Measurements from ENCODE around the gene GZF1.
A peak's percentile ranks its signal among the peaks of the same experiment; 100 is the strongest.

The GZF1 gene

DNA sequence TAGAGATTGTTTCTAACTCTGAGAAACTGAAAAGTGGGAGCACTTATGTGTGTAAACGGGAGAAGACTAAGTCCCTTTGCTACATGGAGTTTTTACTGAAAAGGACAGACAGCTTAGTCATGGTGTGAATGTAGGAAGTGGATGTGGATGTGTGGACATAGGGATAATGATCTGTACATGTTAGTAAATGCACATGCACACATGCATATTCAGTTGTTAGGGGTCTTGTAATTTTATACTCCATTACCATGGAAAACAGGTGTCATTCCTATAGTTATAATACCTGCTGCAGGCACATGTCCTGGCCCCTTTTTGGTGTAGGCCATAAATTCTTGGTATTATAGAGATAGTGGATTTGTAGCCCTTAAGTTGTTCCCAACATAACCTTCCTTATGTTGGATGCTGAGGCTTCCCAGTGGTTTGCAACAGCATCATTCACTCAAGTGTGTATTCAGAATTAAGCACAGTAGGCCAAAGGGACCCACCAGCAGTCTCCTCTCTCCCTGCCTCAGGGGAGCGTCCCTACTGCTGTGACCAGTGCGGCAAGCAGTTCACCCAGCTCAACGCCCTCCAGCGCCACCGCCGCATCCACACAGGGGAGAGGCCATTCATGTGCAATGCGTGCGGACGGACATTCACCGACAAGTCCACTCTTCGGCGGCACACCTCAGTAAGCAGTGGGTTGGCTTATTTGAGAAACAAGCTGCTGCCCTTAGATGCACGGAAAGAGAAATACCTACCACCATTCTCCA lies 7.3 kb downstream of the GZF1 start:
- no peak for DNase-seq (ENCODE audit: low spot score)

DNA sequence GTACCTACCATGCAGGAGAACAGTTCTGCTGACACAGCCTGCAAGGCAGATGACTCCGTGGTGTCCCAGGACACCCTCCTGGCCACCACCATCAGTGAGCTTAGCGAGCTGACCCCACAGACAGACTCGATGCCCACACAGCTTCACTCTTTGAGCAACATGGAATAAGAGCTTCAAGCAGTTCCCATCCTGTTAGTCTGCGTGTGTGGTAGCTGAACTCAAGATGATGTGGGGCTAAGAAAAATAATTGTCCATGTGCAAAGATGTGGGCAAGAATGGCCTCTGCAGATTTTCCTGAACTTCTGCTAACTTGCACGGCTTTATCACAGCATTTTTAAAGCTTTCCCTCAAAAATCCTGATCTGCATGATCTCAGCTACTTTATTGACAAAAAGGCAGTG lies 8.3 kb downstream of the GZF1 start:
- DNase-seq (ENCODE audit: low spot score): no peak

DNA sequence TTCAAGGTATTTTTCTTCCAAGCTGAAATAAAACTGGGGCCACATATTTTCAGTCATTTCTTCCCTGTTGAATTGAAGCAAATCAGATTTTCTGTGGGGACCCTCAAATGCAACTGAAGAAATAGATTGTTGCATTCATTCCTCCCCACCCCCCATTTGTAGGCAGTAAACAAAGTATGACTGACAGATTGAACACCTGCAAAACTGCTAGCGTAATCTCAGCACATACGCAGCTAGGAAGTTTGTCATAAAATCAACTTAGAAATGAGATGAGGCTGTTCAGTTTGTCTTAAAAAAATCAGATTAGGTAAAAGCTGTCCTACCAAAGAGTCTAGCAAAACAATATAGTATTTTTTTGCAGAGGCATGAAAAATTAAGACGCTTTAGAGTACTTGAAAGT lies 8.9 kb downstream of the GZF1 start:
- no peak for DNase-seq (ENCODE audit: low spot score)

DNA sequence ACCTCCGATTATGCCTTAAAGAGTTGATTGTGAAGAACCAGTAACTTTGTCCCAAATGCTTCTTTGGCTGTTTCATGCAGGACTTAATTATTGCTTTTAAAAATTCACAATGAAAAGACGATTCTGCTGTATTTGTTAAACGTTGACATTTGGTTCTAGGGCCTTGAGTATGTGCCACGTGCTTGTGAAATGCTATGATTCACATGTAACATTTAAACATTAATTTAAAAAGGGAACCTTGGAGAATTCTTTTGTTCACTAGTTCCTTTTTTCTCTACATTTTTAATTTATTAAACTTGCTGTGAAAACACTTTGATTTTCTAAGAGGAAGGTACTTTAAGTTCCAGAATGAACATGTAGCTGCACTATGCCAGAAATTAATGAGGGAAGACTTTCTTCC lies 9.5 kb downstream of the GZF1 start:
- no peak for DNase-seq (ENCODE audit: low spot score)

DNA sequence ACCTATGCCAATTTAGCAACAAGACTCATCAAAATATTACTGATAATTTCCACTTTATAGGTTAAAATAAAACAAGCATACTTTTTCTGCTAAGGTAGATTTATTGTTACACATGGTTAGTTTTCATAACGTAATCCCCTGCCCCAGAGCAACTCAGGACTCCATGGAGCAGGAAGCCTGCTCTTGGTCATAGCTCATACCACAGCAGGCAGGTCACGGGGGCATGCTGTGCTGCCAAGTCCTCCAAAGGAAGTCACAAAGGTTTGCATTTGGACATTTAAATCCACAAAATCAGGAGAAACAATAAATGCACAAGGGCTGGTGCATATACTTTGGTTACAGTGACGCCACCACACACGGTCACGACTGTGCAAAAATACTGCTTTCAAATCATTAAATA lies 12.5 kb downstream of the GZF1 start:
- no peak for DNase-seq (ENCODE audit: low spot score)

DNA sequence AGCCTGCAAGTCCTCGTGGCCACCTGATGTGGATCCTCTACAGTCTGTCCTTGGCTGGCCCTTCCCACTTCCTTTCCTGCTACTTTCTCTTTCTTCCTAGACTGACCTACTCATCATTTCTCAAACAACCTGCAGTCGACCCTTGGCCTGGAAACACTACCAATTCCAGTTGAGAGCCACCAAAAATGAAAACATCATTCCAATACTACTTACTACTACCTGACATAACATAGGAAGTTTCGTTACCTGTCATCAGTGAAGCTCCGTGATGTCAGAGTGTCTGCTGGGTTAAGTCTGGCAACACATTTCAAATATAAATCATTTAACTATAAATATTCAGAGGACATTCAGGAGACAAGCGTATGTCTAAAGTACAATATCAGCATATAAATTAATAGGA lies 13.8 kb downstream of the GZF1 start:
- no peak for DNase-seq (ENCODE audit: low spot score)

DNA sequence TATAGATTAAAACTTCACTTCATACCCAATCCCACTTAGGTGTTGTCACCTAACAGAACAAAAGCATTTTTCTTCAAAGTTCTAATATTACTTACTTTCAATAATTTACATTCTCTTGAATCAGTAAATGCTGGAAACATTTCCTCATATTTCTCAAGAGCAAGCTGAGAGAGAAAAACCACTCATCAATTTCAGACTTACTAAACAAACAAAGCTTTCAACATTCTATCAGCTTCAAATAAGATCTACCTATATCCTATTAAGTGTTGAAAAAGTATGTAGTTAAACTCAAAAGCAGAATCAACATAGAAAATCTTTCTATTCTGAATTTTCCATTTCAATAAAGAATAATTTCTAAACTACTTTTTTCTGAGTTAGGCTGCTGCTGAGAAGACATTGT lies 17.8 kb downstream of the GZF1 start:
- DNase-seq (ENCODE audit: low spot score): no peak

DNA sequence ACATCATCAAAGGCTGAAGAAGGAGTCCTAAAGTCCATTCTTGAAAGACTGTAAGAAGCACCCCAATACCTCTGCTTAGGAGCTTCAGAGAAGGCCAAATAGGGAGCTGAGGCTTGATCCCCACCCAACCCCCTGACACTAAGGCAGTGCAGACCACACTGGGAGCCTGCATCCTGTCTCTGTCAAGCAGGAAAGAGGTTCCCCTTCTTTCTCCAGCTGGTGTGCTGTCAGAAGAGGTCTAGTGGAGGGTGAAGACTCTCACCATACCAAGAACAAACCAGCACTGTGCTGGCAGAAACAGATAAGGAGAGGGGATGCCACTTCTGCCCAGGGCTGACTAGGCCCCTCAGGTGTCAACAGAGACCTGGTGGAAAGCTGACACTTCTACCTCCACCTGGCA lies 19.9 kb downstream of the GZF1 start:
- DNase-seq (ENCODE audit: low spot score): no peak

DNA sequence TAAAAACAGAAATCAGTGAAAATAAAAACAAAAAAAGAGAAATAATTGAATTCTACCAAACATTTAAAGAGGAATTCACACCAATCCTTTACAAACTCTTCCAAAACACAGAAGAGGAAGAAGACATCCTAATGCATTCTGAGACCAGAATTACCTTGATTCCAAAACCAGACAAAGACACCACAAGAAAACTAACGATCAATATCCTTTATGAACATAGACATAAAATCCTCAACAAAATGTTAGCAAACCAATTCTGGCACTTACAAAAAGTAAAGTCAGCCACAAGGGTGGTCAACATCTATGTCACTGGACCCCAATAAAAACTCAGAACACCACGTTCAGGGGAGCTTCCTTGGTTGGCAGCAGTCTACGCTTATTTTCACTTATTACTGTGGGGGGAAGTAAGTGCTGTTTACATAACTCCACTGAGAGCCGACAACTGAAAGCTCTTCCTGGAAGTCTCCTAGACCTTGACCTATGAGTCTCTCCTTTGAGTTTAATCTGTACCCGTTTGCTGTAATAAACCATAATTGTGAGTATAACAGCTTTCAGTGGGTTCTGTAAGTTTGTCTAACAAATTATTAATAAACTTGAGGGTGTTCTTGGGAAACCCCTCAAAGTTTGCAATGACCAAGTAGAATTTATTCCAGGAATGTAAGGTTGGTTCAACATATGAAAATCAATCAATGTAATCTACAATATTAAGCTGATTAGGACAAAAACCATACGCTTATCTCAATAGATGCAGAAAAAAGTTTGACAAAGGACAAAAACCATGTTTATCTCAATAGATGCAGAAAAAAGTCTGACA lies 24.5 kb downstream of the GZF1 start:
- no peak for DNase-seq (ENCODE audit: low spot score)

DNA sequence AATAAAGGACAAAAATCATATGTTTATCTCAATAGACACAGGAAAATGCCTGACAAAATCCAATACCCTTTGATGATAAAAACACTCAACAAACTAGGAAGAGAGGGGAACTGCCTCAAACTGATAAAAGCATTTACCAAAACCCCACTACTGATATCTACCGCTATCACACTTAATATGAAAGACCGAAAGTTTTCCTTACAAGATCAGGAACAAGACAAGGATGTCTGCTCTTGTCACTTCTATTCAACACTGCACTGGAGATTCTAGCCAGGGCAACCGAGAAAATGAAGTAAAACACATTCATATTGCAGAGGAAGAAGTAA lies 25.1 kb downstream of the GZF1 start:
- DNase-seq (ENCODE audit: low spot score): no peak

DNA sequence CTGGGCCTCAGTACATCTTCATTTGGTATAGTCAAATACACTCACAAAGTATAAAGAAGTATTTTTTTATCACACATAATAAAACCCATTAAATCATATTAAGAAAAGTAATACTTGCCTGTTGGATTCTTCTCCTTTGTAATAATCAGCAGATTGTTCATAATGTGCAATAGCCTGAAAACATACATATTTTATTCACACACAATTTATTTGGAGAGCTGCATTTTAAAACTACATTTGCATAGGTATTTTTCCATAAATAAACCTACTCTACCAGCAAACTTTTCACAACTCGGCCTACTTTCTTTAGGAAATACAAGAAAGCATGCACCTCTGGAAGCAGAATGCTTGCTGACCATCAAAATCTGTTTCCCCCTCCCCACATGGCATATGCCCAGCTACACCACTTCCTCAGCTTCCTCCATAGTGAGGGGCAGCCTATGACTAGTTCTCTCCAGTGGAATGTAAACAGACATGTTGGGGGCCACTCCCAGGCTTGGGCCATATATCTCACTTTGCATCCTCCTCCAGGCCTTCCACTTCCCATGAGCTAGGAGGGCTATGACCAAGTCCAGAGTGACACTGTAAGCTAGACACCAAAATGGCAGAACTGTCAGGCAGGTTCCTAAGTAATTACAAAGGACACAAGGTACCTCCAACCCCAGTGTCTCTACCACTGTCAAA lies 28.3 kb downstream of the GZF1 start:
- no peak for DNase-seq (ENCODE audit: low spot score)

DNA sequence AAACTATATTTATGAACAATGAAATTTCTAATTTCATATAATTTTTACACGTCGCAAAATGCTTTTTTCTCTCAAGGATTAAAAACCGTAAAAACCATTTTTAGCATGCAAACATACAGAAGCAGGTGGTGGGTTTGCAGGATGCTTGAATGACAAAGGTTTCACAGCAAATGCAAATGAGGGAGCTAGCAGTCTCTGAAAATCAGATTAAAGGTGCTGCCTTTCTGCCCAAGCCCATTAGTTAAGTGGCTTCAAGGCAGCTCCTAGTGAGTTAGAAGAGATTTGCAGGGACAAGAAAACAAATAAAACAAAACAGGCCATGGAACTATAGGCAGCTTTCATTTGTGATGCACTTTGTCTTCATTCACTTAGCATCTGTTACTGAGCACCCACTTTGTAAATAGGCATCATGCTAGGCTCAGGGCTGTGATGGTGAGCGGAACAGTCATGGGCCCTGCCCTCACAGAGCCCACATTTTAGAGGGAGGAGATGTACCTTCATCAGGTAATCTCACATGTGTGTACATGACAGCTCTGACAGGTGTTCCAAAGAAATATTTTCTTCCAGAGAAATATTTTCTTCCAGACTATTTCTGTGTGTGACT lies 29.8 kb downstream of the GZF1 start:
- no peak for DNase-seq (ENCODE audit: low spot score)

DNA sequence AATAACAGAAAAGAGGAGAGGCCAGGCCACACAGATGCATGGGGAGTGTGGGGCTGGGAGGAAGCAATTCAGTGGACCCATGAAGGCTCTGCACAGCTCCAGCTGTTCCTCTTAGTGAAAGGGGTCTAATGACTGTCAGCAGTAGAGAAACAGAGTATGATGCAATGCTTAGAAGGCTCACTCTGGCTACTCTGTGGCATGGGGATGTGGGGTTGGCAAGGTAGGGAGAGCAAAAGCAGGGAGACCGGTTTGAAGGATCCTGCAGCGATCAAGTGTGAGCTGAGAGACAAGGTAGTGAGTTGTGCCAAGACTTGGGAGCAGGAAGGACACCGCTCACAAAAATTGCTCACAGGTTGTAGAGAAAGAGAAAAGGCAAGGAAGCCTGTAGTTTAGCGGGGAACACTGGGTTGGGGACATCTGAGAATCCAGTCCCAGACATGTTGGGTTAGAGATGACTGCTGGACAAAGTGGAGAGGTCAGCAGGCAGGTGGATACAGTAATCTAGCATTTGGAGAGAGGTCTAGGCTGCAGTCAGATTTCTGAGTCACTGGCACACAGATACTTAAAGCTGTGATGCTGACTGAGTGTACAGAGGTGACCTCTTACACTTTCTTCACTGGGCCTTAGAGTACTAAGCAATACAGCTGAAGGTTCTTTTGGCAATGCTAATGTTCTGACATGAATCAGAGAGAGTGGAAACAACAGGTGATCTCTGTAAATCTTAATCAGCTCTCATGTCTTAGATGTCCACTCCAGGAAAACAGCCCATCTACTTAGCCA lies 32.2 kb downstream of the GZF1 start:
- DNase-seq (ENCODE audit: low spot score): no peak

DNA sequence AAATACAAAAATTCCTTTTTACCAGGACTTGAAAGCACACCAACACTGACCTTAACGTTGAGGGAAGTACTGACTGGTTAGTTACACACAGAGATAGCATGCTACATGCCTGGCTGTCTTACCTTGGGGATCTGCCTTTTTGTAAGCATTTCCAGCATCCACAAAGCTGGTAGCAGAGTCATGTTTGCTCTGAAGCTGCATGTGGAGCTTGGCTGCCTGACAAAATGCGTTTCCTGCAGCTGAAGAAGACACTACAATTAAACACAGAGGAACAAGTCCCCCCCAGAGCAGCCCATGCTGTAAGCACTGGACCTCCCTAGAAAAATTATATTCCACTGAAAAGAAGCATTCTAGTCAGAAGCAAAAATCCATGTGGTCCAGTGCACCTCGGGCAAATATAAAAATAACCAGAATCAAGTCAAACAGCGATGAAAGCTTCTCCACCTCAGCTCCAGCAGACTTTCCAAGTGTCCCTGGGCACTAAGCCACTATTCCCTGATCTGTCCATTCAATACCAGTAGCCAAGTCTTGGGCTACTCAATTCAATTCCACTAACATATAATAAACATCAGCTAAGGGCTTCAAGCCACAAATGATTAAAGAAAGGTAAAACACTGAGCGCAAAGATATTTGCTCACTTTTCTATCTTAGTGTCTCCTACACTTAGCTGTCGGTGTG lies 35.1 kb downstream of the GZF1 start:
- peak; percentile 74 for DNase-seq (ENCODE audit: low spot score)

DNA sequence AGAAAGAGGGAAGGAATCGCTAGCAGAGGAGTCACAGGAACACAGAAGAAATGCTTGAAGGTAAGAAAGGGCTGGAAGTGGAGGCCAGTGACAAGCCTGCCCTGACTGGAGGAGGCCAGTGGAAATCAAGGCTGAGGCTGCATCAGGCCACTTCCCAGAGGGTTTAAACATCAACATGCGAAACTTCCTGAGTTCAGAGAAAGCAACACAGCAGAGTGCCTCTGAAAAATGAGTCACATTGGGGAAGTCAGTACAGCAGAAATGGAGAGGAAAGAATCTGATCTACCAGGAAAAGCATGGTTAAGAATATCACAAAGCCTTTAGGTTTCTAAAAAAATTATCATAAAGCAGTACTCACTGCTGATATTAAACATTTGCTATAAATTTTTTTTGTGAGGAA lies 36.0 kb downstream of the GZF1 start:
- DNase-seq (ENCODE audit: low spot score): no peak

DNA sequence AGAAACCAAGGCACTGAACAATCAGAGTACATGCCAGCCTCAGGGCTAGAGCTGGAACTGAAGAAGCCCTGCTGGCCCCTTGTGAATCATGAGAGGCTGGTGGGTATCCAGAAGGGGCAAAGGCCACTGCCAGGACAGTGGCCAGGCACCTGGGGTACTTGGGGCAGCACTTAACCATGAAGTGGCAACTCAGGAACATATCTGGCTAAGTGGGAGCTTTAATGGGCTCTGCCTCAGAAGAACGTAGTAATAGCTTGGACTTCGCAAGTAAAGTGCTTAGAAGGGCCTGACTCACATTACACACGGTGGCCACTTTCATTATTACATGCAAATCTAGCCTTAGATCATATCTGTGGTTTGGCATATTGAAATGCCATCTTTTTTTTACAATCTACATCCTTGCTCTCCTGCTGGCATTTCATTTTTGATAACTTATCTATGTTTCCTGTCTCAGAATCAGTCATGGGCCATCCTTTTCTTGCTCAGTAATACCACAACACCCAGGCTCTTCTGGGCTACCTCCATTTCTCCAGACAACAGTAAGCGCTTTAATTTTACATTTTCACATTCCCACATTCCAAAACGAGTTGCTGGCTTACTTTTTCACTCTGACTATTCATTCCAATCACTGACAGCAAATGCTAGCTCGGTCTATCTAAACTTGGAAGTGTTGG lies 37.7 kb downstream of the GZF1 start:
- DNase-seq (ENCODE audit: low spot score): no peak

DNA sequence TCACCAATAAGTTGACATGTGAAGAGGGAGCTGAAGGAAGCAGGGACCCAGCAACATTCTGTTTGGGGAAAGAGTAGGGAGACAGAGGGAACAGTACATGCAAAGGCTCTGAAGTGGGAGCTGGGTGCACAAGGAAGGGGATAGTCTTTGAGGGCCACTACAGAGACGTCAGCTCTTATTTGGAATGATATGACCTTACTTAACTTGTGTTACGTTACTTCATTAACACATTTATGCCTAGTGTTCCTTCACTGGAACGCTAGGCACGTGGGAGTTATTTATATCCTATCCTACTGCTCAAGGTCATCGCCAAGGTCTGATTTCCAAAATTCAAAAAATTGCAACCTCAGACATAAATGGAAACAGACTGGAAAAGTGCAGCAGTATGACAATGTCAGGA lies 39.1 kb downstream of the GZF1 start:
- no peak for DNase-seq (ENCODE audit: low spot score)

DNA sequence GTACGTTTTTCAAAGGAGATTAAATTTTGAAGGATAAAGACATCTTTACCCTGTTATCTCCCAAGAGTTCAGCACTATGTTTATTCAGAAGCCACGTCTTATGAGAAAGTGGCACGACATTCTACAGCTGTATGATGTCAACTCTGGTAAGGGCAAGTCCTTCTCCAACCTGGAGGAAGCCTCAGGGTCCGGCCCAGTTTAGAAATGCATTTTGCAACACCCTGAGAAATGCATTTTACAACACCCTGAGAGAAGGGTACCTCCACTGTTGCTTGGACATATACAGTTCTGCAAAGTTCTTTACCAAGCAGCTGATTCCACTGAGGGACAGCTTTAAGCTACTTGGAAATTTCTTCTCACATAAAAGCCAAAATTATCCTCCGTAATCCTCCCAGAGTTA lies 41.8 kb downstream of the GZF1 start:
- DNase-seq (ENCODE audit: low spot score): no peak

DNA sequence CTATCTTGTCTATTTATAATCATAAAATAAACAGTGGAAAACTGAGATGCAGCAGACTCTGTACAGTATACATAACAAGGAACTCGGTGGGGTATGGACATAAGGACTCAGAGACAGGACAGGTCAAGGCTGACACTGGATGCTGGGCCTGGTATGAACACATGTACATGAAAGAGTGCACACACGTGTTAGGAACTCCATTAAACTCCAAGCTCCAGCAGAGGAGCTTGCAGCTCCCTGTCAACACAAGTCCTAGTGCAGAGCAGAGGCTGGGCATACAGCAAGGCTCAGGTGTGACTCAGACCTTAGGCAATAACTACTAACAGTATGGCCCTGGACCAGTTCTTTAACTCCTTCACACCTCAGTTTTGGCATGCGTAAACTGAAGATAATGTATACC lies 42.2 kb downstream of the GZF1 start:
- DNase-seq (ENCODE audit: low spot score): no peak

DNA sequence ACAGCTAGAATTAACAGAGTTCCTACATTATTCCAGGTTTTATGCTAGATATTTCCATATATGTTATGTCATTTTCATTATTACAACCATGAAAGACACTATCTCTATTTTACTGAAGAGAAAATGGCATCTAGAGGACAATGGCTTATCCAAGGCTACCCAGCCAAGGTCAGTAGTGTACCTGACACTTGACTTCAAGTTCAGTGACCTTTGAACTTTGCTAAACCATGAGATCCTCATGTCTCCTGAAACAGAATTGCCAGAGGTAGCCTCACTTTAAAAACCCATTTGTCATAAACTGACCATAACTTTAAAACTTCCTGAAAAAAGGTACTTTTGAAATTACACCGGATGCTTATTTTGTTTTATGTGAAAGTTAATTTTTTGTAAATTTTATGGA lies 44.9 kb downstream of the GZF1 start:
- no peak for DNase-seq (ENCODE audit: low spot score)

Measured in cerebellar cortex (tissue), 1 donor.